T-cell (primary cell): Measurements from ENCODE around the gene PPM1B. TPM values are rescaled to one million over a fixed set of nuclear protein-coding genes. Genes with fewer than 3 reads are reported as not detected.

ENCODE experiments used
- ATAC-seq, 4 experiments: fragments of 200-7000 bp in 3 of 4; fragments of 150-1000 bp in 1 of 4; cut with Tn5 transposase; replicated peaks in 1 of 4; 1 replicate in 3 of 4; 2 replicates in 1 of 4; pipeline ENCODE4 v1.10.0; 2021; ENCODE audit warnings: moderate library complexity in 3 of 4, mild to moderate bottlenecking in 2 of 4, moderate number of reproducible peaks in 1 of 4
- CTCF ChIA-PET, 2 donors: fragments of 300-600 bp; sonication (Branson Sonifier 250); formaldehyde crosslinking; loops; one replicate each; lab custom pipeline; 2022; ENCODE audit warnings: antibody characterized with exemption in 2 of 2; lab: Charles Lee
- POLR2A ChIA-PET, 2 donors: fragments of 300-600 bp; sonication (Branson Sonifier 250); formaldehyde crosslinking; loops; one replicate each; lab custom pipeline; 2022; ENCODE audit warnings: antibody characterized with exemption in 2 of 2; lab: Charles Lee
- DNase-seq, 35 experiments: peaks; one replicate each; pipeline versions ENCODE4 v3.0.0 to v3.0.0-alpha.2; 2013 to 2023
- H3K27ac ChIP-seq: one replicate; pipeline ENCODE4 v1.5.1; 2013; ENCODE audit warnings: low read length
- H3K27me3 ChIP-seq, 2 experiments: replicated peaks in 1 of 2; 1 replicate in 1 of 2; 2 replicates in 1 of 2; pipeline versions ENCODE4 v1.6.1 to v1.7.0; 2013; ENCODE audit warnings: low read length in 1 of 2, mixed read lengths in 1 of 2; ENCODE audit not compliant: control insufficient read depth in 2 of 2, insufficient read depth in 2 of 2; ENCODE audit errors: extremely low read depth in 1 of 2
- H3K36me3 ChIP-seq, 2 donors: 1 replicate in 1 of 2; 2 replicates in 1 of 2; pipeline versions ENCODE4 v1.6.1 to v1.7.0; 2013; ENCODE audit warnings: low read length in 1 of 2; ENCODE audit not compliant: control insufficient read depth in 2 of 2, insufficient read depth in 1 of 2; ENCODE audit errors: extremely low read depth in 1 of 2
- H3K4me1 ChIP-seq, 2 experiments: 1 replicate in 1 of 2; 2 replicates in 1 of 2; pipeline versions ENCODE4 v1.6.1 to v1.7.0; 2013; ENCODE audit warnings: low read length in 2 of 2, mixed read lengths in 1 of 2; ENCODE audit not compliant: insufficient read depth in 2 of 2, control insufficient read depth in 1 of 2; ENCODE audit errors: extremely low read depth in 1 of 2
- H3K4me3 ChIP-seq, 2 donors: 1 replicate in 1 of 2; 2 replicates in 1 of 2; pipeline versions ENCODE4 v1.5.1 to v1.7.0; 2013; ENCODE audit warnings: mild to moderate bottlenecking in 2 of 2, low read length in 1 of 2, moderate library complexity in 1 of 2; ENCODE audit not compliant: control insufficient read depth in 1 of 2; ENCODE audit errors: extremely low read depth in 1 of 2
- H3K9me3 ChIP-seq: 2 replicates; pipeline ENCODE4 v1.7.0; 2013
- H3K27ac Mint-ChIP-seq, 2 donors: one replicate each; pipeline ENCODE4 v1.8.0; 2020 to 2021; ENCODE audit warnings: mild to moderate bottlenecking in 2 of 2, mixed read lengths in 2 of 2
- H3K27me3 Mint-ChIP-seq, 2 donors: one replicate each; pipeline ENCODE4 v1.8.0; 2021 to 2022; ENCODE audit warnings: mixed read lengths in 2 of 2
- H3K36me3 Mint-ChIP-seq: one replicate; pipeline ENCODE4 v1.8.0; 2021; ENCODE audit warnings: mixed read lengths
- H3K4me1 Mint-ChIP-seq, 3 donors: one replicate each; pipeline ENCODE4 v1.8.0; 2020 to 2022; ENCODE audit warnings: mixed read lengths in 3 of 3, mild to moderate bottlenecking in 1 of 3
- H3K4me3 Mint-ChIP-seq, 3 donors: one replicate each; pipeline ENCODE4 v1.8.0; 2020 to 2022; ENCODE audit warnings: mild to moderate bottlenecking in 3 of 3, mixed read lengths in 3 of 3, moderate library complexity in 3 of 3
- H3K9me3 Mint-ChIP-seq, 3 donors: one replicate each; pipeline ENCODE4 v1.8.0; 2020 to 2022; ENCODE audit warnings: mixed read lengths in 3 of 3
- WGBS: methylation state at CpG from one replicate; pipeline ENCODE4 v1.1.5; 2013; ENCODE audit warnings: missing lambda C conversion rate; ENCODE audit not compliant: insufficient coverage; 5-methylcytosine and 5-hydroxymethylcytosine counted together
- total RNA-seq, 35 experiments: library from RNA in 6 of 35; stranded (reverse) in 6 of 35; fragments of 120-200 nt in 1 of 35; gene quantifications; one replicate each; pipeline versions ENCODE4 v1.2.1 to v1.2.4 and lab custom pipeline; 2013 to 2026

PPM1B gene
- total RNA-seq, 5 donors from 2014 or later (not counting 1 experiment from before 2014, with no cell fraction given) = 58.9 to 78.7 (median 70.3) TPM

DNA sequence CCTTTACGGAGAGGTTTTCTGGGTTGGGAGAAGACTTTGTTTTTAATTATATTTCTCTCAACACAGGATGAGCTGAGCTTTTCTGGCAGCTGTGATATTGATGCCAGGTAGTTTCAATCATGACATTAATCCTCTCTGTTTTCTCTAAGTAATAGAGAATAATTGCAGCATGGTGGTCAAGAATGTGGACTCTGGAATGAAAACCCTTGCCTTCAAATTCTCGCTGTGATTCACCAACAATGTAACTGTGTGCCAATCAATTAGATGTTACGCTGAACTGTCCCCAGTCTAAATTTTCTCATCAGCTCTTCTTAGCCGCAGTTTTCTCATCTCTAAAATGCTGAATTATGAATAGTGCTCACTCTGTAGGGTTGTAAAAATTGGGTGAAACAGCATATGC is 31.6 kb upstream of the PPM1B start:
- CTCF ChIA-PET = no interaction called here
- Histone ChIP-seq H3K4me1 (peaks cover 0 to 7% of the 10 kb centered on the region in 2 experiments), H3K9me3 (no peaks in the 10 kb centered on the region), H3K36me3 (no peaks in the 10 kb centered on the region), H3K4me3 (no peak overlapping the region), H3K27me3 (no peaks in the 10 kb centered on the region), H3K27ac (no peak overlapping the region)
- Mint-ChIP-seq H3K4me3 (no peak overlapping the region), H3K27ac (no peak overlapping the region), H3K9me3 (peaks cover 0 to 3% (median 0%) of the 10 kb centered on the region in 3 donors), H3K4me1 (peaks cover 5 to 14% (median 7%) of the 10 kb centered on the region in 3 donors), H3K36me3 (peaks cover 4% of the 10 kb centered on the region), H3K27me3 (peaks cover 0 to 4% of the 10 kb centered on the region in 2 donors)
- DNase-seq (no peak), ATAC-seq (no peak)
- POLR2A ChIA-PET = no interaction called here
- WGBS = 100% methylated on average over 1 of the region's 4 CpGs

DNA sequence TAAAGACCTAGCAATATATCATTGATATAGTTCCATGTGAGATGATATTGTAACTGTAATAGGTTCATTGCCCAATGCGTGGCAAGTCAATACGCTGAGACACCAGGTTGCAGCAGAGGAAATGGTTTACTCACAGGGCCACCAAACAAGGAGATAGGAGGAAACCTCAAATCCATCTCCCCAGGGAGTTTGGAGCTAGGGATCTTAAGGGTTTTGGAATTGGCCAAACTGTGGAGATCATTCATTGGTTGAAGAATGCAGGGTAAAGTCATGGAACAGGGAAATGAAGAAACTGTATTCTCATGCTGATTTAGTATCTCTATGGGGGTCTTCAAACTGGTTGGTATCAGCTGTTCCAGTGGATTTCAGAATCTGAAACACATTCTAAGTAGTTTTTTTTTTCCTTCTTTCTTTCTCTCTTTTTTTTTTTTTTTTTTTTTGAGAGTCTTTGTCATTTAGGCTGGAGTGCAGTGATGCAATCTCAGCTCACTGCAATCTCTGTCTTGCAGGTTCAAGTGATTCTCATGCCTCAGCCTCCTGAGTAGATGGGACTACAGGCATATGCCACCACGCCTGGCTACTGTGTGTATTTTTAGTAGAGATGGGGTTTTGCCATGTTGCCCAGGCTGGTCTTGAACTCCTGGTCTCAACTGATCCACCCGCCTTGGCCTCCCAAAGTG is 30.7 kb upstream of the PPM1B start:
- Mint-ChIP-seq H3K9me3 (peaks cover 0 to 3% (median 0%) of the 10 kb centered on the region in 3 donors), H3K4me1 (peaks cover 5 to 14% (median 7%) of the 10 kb centered on the region in 3 donors), H3K36me3 (peaks cover 4% of the 10 kb centered on the region), H3K4me3 (no peak overlapping the region), H3K27ac (no peak overlapping the region), H3K27me3 (peaks cover 0 to 4% of the 10 kb centered on the region in 2 donors)
- H3K4me1 ChIP-seq = peaks cover 0 to 7% of the 10 kb centered on the region in 2 experiments
- no CpG with 5 or more reads among the region's 4 CpGs for WGBS
- ChIA-PET CTCF (no interaction called here), POLR2A (no interaction called here)
- no peaks in the 10 kb centered on the region for H3K36me3 ChIP-seq
- DNase-seq = no peak
- H3K27me3 ChIP-seq = no peaks in the 10 kb centered on the region
- H3K27ac ChIP-seq = no peak overlapping the region
- H3K9me3 ChIP-seq = no peaks in the 10 kb centered on the region
- H3K4me3 ChIP-seq = no peak overlapping the region
- ATAC-seq = no peak

DNA sequence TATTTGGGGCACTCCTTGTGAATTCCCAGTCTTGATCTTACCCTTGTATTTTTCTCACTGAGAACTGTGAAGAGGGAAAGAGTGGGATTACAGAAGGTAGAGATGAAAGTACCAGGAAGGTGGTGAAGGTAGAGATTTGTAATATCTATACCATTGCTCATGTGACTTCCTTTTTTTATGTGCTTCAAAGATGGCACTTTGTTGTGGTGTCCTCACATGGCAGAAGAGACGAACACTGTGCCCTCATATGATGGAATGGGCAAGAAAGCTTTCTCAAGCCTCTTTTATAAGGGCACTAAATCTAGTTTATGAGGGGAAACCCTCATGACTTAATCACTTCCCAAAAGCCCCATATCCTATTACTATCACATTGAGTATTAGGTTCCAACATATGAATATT is 28.9 kb upstream of the PPM1B start:
- ChIA-PET POLR2A (interaction anchor here in 1 of 2 donors (0.6 kb wide), 1 partner anchor 1362 kb away, joined by 3 read pairs; no protein-coding TSS in a partner anchor), CTCF (no interaction called here)
- Mint-ChIP-seq H3K27me3 (peaks cover 0 to 4% of the 10 kb centered on the region in 2 donors), H3K4me3 (no peak overlapping the region), H3K4me1 (peaks cover 5 to 14% (median 7%) of the 10 kb centered on the region in 3 donors), H3K9me3 (peaks cover 0 to 3% (median 0%) of the 10 kb centered on the region in 3 donors), H3K27ac (no peak overlapping the region), H3K36me3 (no peaks in the 10 kb centered on the region)
- no peak overlapping the region for H3K4me3 ChIP-seq
- no peak for DNase-seq
- H3K4me1 ChIP-seq = peaks cover 0 to 7% of the 10 kb centered on the region in 2 experiments
- no peaks in the 10 kb centered on the region for H3K27me3 ChIP-seq
- H3K36me3 ChIP-seq = no peaks in the 10 kb centered on the region
- WGBS = no CpG with 5 or more reads among the region's 1 CpG
- no peaks in the 10 kb centered on the region for H3K9me3 ChIP-seq
- H3K27ac ChIP-seq = no peak overlapping the region
- no peak for ATAC-seq

DNA sequence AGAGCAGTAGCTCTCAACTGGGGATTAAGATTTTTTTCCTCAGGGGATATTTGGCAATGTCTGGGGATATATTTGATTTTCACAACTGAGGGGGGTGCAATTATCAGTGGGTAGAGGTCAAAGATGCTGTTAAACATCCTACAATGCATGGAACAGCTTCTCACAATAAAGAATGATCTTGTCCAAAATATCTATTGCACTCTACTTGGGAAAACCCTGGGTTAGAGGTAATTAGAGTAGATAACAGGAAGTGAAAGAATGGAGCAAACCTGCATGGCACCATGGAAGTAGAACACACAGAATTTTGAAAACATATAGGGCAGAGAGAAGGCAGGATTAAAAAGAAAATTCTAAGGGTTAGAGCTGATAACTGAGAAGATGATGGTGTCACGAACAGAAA is 26.4 kb upstream of the PPM1B start:
- ATAC-seq (no peak), DNase-seq (no peak)
- H3K4me3 Mint-ChIP-seq = no peak overlapping the region
- H3K27ac Mint-ChIP-seq = no peak overlapping the region
- H3K4me1 Mint-ChIP-seq = peaks cover 5 to 14% (median 7%) of the 10 kb centered on the region in 3 donors
- Histone ChIP-seq H3K9me3 (no peaks in the 10 kb centered on the region), H3K4me1 (peaks cover 0 to 7% of the 10 kb centered on the region in 2 experiments), H3K27me3 (peaks cover 0 to 6% of the 10 kb centered on the region in 2 experiments), H3K4me3 (no peak overlapping the region), H3K36me3 (no peaks in the 10 kb centered on the region), H3K27ac (no peak overlapping the region)
- CTCF ChIA-PET = no interaction called here
- peaks cover 0 to 4% of the 10 kb centered on the region in 2 donors for H3K27me3 Mint-ChIP-seq
- no peaks in the 10 kb centered on the region for H3K36me3 Mint-ChIP-seq
- WGBS = no CpG with 5 or more reads among the region's 1 CpG
- peaks cover 0 to 3% (median 0%) of the 10 kb centered on the region in 3 donors for H3K9me3 Mint-ChIP-seq
- POLR2A ChIA-PET = interaction anchor here in 1 of 2 donors (0.6 kb wide), 1 partner anchor 81 kb away, joined by 6 read pairs; no protein-coding TSS in a partner anchor

DNA sequence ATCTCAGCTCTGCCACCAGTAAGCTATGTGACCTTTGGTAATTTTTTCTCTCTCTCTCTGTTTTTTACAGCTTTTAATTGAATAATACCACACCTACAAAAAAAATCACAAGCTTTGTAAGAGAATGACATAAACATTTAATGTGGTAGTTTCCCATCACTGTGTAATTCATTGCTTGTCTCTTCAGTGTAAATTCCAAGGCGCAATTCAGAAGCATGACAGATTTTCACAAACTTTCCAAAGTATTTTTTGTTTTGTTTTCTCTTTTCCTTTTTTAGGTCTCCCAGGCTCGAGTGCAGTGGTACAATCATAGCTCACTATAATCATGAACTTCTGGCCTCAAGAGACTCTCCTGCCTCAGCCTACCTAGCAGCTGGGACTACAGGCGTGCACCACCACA is 25.0 kb upstream of the PPM1B start:
- Histone ChIP-seq H3K27ac (no peak overlapping the region), H3K4me1 (peaks cover 0 to 7% of the 10 kb centered on the region in 2 experiments), H3K4me3 (no peak overlapping the region), H3K36me3 (no peaks in the 10 kb centered on the region), H3K27me3 (peaks cover 0 to 8% of the 10 kb centered on the region in 2 experiments), H3K9me3 (no peaks in the 10 kb centered on the region)
- no peak for ATAC-seq
- WGBS = 73% methylated on average over 3 of the region's 3 CpGs
- DNase-seq = no peak
- no peak overlapping the region for H3K27ac Mint-ChIP-seq
- no peak overlapping the region for H3K4me3 Mint-ChIP-seq
- peaks cover 5 to 14% (median 7%) of the 10 kb centered on the region in 3 donors for H3K4me1 Mint-ChIP-seq
- H3K36me3 Mint-ChIP-seq = no peaks in the 10 kb centered on the region
- POLR2A ChIA-PET = no interaction called here
- peaks cover 0 to 3% (median 0%) of the 10 kb centered on the region in 3 donors for H3K9me3 Mint-ChIP-seq
- CTCF ChIA-PET = interaction anchor here in 1 of 2 donors (0.5 to 0.7 kb wide), 2 partner anchors 12 to 90 kb away, joined by 3 to 4 read pairs; no protein-coding TSS in a partner anchor
- peaks cover 0 to 4% of the 10 kb centered on the region in 2 donors for H3K27me3 Mint-ChIP-seq

DNA sequence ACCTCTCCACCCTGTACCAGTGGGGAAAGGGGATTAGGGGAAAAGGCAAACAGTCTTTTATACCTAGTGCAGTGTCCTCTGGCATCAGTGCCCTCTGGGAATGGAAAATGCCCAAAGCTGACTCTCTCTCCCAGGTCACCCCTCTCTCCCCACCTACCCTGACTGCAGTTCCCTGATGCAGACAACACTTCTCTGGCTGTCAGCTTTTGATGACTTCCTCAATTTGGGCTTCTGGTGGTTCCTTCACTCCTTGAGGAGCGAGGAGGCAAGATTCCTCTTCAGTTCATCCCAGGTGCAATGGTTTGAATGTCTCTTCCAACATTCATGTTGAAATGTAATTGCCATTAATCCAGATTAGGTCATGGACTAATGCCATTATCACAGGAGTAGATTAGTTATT is 19.7 kb upstream of the PPM1B start:
- no peak overlapping the region for H3K4me3 Mint-ChIP-seq
- no peaks in the 10 kb centered on the region for H3K9me3 Mint-ChIP-seq
- no peaks in the 10 kb centered on the region for H3K4me1 Mint-ChIP-seq
- Histone ChIP-seq H3K27me3 (peaks cover 0 to 8% of the 10 kb centered on the region in 2 experiments), H3K9me3 (no peaks in the 10 kb centered on the region), H3K27ac (no peak overlapping the region), H3K4me1 (no peaks in the 10 kb centered on the region), H3K4me3 (no peak overlapping the region), H3K36me3 (no peaks in the 10 kb centered on the region)
- H3K36me3 Mint-ChIP-seq = no peaks in the 10 kb centered on the region
- ChIA-PET CTCF (no interaction called here), POLR2A (no interaction called here)
- ATAC-seq (no peak), DNase-seq (no peak)
- H3K27ac Mint-ChIP-seq = no peak overlapping the region
- peaks cover 6 to 10% of the 10 kb centered on the region in 2 donors for H3K27me3 Mint-ChIP-seq
- WGBS = 50% methylated on average over 1 of the region's 1 CpG
